SJCRH30 (cell line): ENCODE data around the gene DENND1C. TPM values are rescaled to one million over a fixed set of nuclear protein-coding genes. Genes with fewer than 3 reads are reported as not detected.

Experiments used
- DNase-seq, 2 experiments: peaks; one replicate each; pipeline ENCODE4 v3.0.0-alpha.2; 2015 to 2020
- H3K27ac ChIP-seq: fragments of 250-450 bp; sonication (Bioruptor Pico); 2 replicates; pipeline ENCODE4 v1.5.1; 2020; ENCODE audit warnings: mild to moderate bottlenecking, moderate library complexity
- H3K27me3 ChIP-seq: fragments of 250-450 bp; sonication (Bioruptor Pico); 2 replicates; pipeline ENCODE4 v1.5.1; 2020; ENCODE audit warnings: mild to moderate bottlenecking, moderate library complexity
- H3K36me3 ChIP-seq: fragments of 250-450 bp; sonication (Bioruptor Pico); 2 replicates; pipeline ENCODE4 v1.5.1; 2020; ENCODE audit warnings: mild to moderate bottlenecking, moderate library complexity
- H3K4me1 ChIP-seq: fragments of 250-450 bp; sonication (Bioruptor Pico); 2 replicates; pipeline ENCODE4 v1.5.1; 2020; ENCODE audit warnings: mild to moderate bottlenecking, moderate library complexity
- H3K4me3 ChIP-seq: fragments of 250-450 bp; sonication (Bioruptor Pico); 2 replicates; pipeline ENCODE4 v1.5.1; 2020; ENCODE audit warnings: mild to moderate bottlenecking, moderate library complexity
- H3K9me3 ChIP-seq: fragments of 250-450 bp; sonication (Bioruptor Pico); replicated peaks from 2 replicates; pipeline ENCODE4 v1.5.1; 2020; ENCODE audit warnings: mild to moderate bottlenecking, moderate library complexity
- total RNA-seq: library from RNA; depleted of rRNA; stranded (reverse); fragments of >200 nt; shearing (Covaris generic); gene quantifications from 2 replicates; pipeline ENCODE4 v1.2.3, GENCODE V29; 2014

The DENND1C gene
- total RNA-seq, 1 experiment from 2014 or later, result not detected

DNA sequence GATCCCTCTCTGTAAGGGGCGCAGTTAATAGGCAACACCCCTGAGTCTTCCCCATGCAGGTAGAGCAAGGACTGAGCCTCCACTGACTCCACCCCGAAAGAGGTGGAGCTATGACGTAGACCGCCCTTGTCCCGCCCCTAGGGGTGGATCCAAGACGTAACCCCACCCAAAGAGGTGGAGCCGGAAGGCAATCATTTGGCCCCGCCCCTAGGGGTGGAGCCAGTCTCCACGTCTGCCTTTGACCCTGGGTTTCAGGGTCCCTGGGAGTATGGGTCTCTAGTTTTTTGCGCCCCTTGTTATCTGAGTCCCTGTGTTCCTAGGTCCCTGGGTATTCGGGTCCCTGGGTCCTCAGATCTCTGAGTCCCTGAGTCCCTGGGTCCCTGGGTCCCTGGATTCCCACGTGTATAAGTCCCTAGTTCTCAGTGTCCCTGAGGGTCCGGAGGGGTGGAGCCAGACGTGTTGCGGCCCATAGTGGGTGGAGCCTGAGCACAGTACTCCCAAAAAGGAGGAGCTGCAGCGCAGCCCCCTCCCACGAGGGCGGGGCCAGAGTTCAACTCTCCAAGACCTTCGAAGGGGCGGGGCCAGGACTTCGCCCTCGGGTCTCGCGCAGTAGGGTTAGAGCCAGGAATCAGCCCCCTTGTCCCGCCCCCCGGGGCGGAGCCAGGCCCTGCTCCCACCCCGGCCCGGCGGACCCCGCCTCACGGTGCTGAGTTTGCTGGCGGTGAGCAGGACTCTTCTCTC is 5.3 kb downstream of the DENND1C start:
- Histone ChIP-seq H3K36me3 (no peaks in the 10 kb centered on the region), H3K27me3 (no peaks in the 10 kb centered on the region), H3K4me3 (no peak overlapping the region), H3K27ac (no peak overlapping the region), H3K4me1 (no peaks in the 10 kb centered on the region), H3K9me3 (no peaks in the 10 kb centered on the region)
- peak in 1 of 2 experiments; percentile 17 for DNase-seq

GRCh38 chr19:6475321-6476108 is 6.1 kb downstream of the DENND1C start:
- DNase-seq, result no peak
- Histone ChIP-seq H3K4me1 (no peaks in the 10 kb centered on the region), H3K27me3 (no peaks in the 10 kb centered on the region), H3K27ac (no peak overlapping the region), H3K9me3 (no peaks in the 10 kb centered on the region), H3K4me3 (no peak overlapping the region), H3K36me3 (no peaks in the 10 kb centered on the region)

- Histone ChIP-seq H3K36me3 (no peaks in the 10 kb centered on the region), H3K4me3 (no peak overlapping the region), H3K27ac (no peak overlapping the region), H3K9me3 (no peaks in the 10 kb centered on the region), H3K27me3 (no peaks in the 10 kb centered on the region), H3K4me1 (no peaks in the 10 kb centered on the region)
- DNase-seq, result no peak
These were observed 7.9 kb downstream of the DENND1C start for GRCh38 chr19:6473647-6474046.

DNA sequence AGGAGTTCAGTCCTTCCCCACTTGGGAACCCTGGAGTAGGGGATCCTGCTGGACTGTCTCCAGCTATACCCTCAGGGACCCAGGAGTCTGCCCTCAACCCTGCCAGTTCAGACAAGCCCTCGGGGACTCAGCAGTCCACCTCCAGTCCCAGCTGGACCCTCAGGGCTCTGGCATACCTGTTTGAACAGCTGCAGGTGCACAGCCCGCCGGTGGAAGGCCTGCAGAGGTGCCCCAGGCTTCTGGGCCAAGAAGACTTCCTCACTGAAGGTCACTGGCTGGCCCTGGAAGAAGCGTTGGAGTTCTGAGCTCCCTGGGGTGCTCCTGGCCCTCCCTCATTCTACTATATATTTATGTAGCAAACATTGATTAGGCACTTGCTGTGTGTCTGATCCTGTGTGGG is 8.9 kb downstream of the DENND1C start:
- no peaks in the 10 kb centered on the region for H3K4me1 ChIP-seq
- H3K4me3 ChIP-seq, result no peak overlapping the region
- no peaks in the 10 kb centered on the region for H3K36me3 ChIP-seq
- no peaks in the 10 kb centered on the region for H3K27me3 ChIP-seq
- H3K9me3 ChIP-seq, result no peaks in the 10 kb centered on the region
- no peak for DNase-seq
- H3K27ac ChIP-seq, result no peak overlapping the region

DNA sequence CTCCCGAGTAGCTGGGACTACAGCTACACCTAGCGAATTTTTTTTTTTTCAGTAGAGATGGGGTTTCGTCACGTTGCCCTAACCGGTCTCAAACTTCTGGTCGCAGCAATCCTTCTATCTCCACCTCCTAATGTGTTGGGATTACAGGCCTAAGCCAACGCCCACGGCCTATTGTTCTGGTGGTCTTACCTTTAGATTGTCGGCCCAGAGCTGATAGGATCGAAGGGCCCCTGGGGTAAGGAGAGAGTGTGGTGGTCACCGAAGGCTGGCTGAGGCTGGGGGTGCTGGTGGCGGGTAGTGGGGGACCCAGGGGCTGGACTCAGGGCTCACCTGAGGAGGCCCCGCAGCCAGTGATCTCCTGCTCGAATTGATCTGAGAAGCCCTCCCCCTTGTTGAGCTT is 10.5 kb downstream of the DENND1C start:
- no peak for DNase-seq
- Histone ChIP-seq H3K36me3 (no peaks in the 10 kb centered on the region), H3K27me3 (no peaks in the 10 kb centered on the region), H3K27ac (no peak overlapping the region), H3K9me3 (no peaks in the 10 kb centered on the region), H3K4me3 (no peak overlapping the region), H3K4me1 (no peaks in the 10 kb centered on the region)

- DNase-seq, result no peak
- Histone ChIP-seq H3K9me3 (no peaks in the 10 kb centered on the region), H3K4me1 (no peaks in the 10 kb centered on the region), H3K27ac (no peak overlapping the region), H3K27me3 (no peaks in the 10 kb centered on the region), H3K36me3 (no peaks in the 10 kb centered on the region), H3K4me3 (no peak overlapping the region)
These were observed 11.4 kb downstream of the DENND1C start for GRCh38 chr19:6470173-6470572.

DNA sequence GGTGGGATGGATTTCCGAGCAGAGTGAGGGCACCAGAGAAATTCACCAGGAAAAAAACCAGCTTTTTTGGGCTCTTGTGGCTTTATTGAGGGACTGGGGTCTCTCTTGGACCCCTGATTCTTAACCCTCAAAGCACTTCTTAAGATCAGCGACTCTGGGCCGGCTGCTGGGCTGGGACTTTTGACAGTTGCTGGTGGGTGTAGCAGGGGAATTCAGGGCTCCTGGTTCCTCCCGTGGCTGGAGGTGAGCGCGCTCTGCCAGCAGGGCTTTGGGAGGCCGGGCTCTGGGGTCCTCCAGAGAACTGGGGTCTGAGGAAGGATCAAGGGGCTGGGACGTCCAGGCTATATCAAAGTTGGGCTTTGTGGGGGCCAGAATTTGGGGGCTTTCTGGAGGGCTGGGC is 14.2 kb downstream of the DENND1C start:
- H3K4me3 ChIP-seq, result no peak overlapping the region
- H3K27ac ChIP-seq, result no peak overlapping the region
- no peaks in the 10 kb centered on the region for H3K4me1 ChIP-seq
- H3K27me3 ChIP-seq, result no peaks in the 10 kb centered on the region
- H3K9me3 ChIP-seq, result no peaks in the 10 kb centered on the region
- no peak for DNase-seq
- H3K36me3 ChIP-seq, result no peaks in the 10 kb centered on the region

- Histone ChIP-seq H3K4me3 (no peak overlapping the region), H3K4me1 (no peaks in the 10 kb centered on the region), H3K9me3 (no peaks in the 10 kb centered on the region), H3K27ac (no peak overlapping the region), H3K27me3 (no peaks in the 10 kb centered on the region), H3K36me3 (no peaks in the 10 kb centered on the region)
- DNase-seq, result no peak
These were observed 14.9 kb downstream of the DENND1C start for GRCh38 chr19:6466526-6467248.

DNA sequence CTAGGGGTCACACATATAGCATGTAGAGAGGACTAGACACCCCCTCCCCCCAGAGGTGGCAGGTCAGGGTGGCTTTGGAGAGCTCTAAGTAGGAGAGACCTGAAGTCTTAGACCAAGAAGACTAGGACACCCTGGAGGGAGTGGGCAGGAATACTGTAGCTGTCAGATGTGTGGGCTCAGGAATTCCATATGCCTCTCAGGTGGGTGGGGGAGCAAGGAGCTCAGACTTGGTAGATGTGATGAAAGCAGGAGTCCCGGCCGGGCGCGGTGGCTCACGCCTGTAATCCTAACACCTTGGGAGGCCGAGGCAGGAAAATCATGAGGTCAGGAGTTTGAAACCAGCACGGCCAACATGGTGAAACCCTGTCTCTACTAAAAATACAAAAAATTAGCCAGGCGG is 15.9 kb downstream of the DENND1C start:
- no peak for DNase-seq
- Histone ChIP-seq H3K36me3 (no peaks in the 10 kb centered on the region), H3K9me3 (no peaks in the 10 kb centered on the region), H3K27ac (no peak overlapping the region), H3K4me3 (no peak overlapping the region), H3K27me3 (no peaks in the 10 kb centered on the region), H3K4me1 (no peaks in the 10 kb centered on the region)

GRCh38 chr19:6465006-6465405 is 16.6 kb downstream of the DENND1C start:
- Histone ChIP-seq H3K9me3 (no peaks in the 10 kb centered on the region), H3K27ac (no peak overlapping the region), H3K4me3 (no peak overlapping the region), H3K36me3 (no peaks in the 10 kb centered on the region), H3K27me3 (no peaks in the 10 kb centered on the region), H3K4me1 (no peaks in the 10 kb centered on the region)
- no peak for DNase-seq

DNA sequence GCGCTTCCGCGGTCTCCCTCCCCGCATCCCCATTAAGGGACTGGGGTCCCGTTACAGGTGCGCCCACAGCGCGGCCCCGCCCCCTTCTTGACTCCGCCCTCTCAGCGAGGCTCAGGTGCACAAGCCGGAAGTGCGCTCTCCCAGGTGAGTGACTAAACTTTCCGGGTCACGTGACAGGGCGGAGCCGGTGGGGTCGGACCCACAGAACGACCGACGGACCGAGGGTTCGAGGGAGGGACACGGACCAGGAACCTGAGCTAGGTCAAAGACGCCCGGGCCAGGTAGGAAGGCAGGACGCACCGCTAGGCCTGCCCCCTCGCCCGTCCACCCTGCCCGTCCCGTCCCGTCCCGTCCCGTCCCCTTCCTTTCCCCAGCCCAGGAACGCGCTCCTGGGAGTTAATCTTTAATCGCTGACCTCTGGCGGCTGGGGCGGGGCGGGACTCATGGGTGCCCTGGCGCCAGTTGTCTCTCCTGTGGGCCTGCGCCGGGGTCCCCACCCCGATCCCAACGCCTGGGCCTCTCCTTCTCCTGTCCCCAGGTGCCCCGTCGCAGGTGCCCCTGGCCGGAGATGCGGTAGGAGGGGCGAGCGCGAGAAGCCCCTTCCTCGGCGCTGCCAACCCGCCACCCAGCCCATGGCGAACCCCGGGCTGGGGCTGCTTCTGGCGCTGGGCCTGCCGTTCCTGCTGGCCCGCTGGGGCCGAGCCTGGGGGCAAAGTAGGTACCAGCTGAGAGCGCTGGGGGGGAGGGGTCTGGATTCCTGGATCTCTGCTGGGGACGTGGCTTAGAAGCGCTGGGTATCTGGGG is 17.3 kb downstream of the DENND1C start, which contains the start of gene CRB3:
TSS of gene CRB3 (plus strand) at position 202 of the 804 bp plus-strand sequence. CDS start at position 633, 431 bp downstream.
- H3K27me3 ChIP-seq, result no peaks in the 10 kb centered on the region
- no peak within 1 kb of the TSS for H3K4me3 ChIP-seq
- H3K9me3 ChIP-seq, result no peaks in the 10 kb centered on the region
- H3K4me1 ChIP-seq, result no peaks in the 10 kb centered on the region
- no peak for DNase-seq
- no peaks in the 10 kb centered on the region for H3K36me3 ChIP-seq
- H3K27ac ChIP-seq, result no peak within 1 kb of the TSS

- Histone ChIP-seq H3K9me3 (no peaks in the 10 kb centered on the region), H3K27ac (no peak overlapping the region), H3K36me3 (no peaks in the 10 kb centered on the region), H3K4me1 (no peaks in the 10 kb centered on the region), H3K27me3 (no peaks in the 10 kb centered on the region), H3K4me3 (peak overlapping the region; percentile 56)
- DNase-seq, result peak; percentile 97 to 98
These were observed 21.3 kb downstream of the DENND1C start for GRCh38 chr19:6460099-6460884.

DNA sequence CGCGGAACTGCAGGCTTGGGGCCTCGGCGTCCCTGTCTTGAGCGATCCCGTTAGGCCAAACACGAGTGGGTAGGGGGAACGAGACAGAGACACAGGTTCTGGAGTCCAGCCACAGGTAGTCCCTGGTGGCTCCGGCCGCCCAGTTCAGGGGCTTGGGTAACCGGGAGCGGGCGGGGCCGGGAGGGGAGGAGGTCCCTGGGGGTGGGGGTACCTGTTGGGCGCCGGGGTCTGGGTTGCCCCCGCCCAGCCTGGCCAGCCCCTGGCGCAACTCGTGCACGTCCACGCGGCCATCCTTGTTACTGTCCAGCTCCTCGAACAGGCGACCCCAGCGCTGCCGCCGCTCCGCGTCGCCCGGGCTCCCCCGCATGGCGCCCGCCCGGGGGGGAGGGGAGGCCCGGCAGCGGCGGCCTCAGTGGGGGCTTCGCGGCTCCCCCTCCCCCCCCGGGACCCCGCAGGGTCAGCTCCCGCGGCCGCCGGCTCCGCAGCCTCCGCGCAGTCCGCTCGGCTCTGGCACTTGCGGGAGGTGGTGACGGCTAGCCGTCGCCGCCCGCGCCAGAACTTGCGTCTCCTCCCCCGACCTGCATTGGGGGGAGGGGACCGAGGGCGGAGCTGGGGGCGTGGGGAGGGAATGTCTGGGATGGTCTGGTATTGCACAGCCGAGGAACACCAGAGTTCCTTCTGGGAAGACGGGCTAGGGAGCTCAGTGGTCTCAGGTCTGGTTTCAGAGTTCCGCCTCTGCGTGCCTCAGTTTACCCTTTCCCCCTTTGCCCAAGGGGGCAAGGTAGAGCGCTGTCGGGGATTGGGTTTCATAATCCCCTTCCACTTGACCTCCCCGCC is 22.1 kb downstream of the DENND1C start, which contains the start of gene SLC25A23:
TSS of gene SLC25A23 (minus strand) at position 531 of the 837 bp plus-strand sequence. CDS start at position 367, 164 bp downstream.
- no peaks in the 10 kb centered on the region for H3K36me3 ChIP-seq
- no peak within 1 kb of the TSS for H3K27ac ChIP-seq
- no peaks in the 10 kb centered on the region for H3K27me3 ChIP-seq
- H3K9me3 ChIP-seq, result no peaks in the 10 kb centered on the region
- H3K4me3 ChIP-seq, result peak within 1 kb of the TSS; percentile 56
- H3K4me1 ChIP-seq, result no peaks in the 10 kb centered on the region
- DNase-seq, result peak; percentile 66 to 70
